Endothelial cell of umbilical vein (primary cell): Measurements from ENCODE around the gene OR1L6. TPM values are rescaled to one million over a fixed set of nuclear protein-coding genes. Genes with fewer than 3 reads are reported as not detected.

ENCODE experiments used
- BruUV-seq: library from RNA; stranded (reverse); fragments of 400-500 nt; replicated peaks from 2 replicates; lab custom pipeline; 2021; lab: Mats Ljungman, UMichigan
- CTCF ChIA-PET: fragments of 300-600, 350-600 bp; sonication (Branson Sonifier 250); formaldehyde crosslinking; loops from one replicate; lab custom pipeline; 2021; ENCODE audit warnings: antibody characterized with exemption, inconsistent platforms; lab: Charles Lee
- POLR2A ChIA-PET: fragments of 300-600, 350-600 bp; sonication (Branson Sonifier 250); formaldehyde crosslinking; loops from one replicate; lab custom pipeline; 2021; ENCODE audit warnings: antibody characterized with exemption, inconsistent platforms; lab: Charles Lee
- DNase-seq: peaks from one replicate; pipeline ENCODE4 v3.0.0-alpha.2; 2011; ENCODE audit warnings: low read depth, low spot score
- FAIRE-seq: peaks from 2 replicates; lab custom pipeline; 2011; peaks lifted over from hg19 to GRCh38; lab: Jason Lieb, UNC
- H2AFZ ChIP-seq: 2 replicates; pipeline ENCODE4 v1.6.0; 2012; ENCODE audit warnings: low read depth, low read length, control low read depth, inconsistent platforms
- H3K27ac ChIP-seq: 2 replicates; pipeline ENCODE4 v1.5.1; 2011; ENCODE audit warnings: low read depth, mild to moderate bottlenecking, control low read depth, low read length, moderate library complexity; ENCODE audit not compliant: insufficient read depth
- H3K27me3 ChIP-seq, 2 experiments: 2 replicates each; pipeline versions ENCODE4 v1.6.0 to v1.6.1; 2011; ENCODE audit warnings: low read length in 2 of 2, mixed read lengths in 1 of 2; ENCODE audit not compliant: control insufficient read depth in 2 of 2, insufficient read depth in 2 of 2
- H3K36me3 ChIP-seq, 2 experiments: 2 replicates in 1 of 2; 3 replicates in 1 of 2; pipeline ENCODE4 v1.5.1; 2011; ENCODE audit warnings: low read length in 2 of 2, mild to moderate bottlenecking in 1 of 2, moderate library complexity in 1 of 2; ENCODE audit not compliant: control insufficient read depth in 2 of 2, insufficient read depth in 2 of 2; ENCODE audit errors: extremely low read depth in 1 of 2
- H3K4me1 ChIP-seq: 3 replicates; pipeline ENCODE4 v1.5.1; 2011; ENCODE audit warnings: mild to moderate bottlenecking, low read length; ENCODE audit not compliant: control insufficient read depth, insufficient read depth; ENCODE audit errors: extremely low read depth
- H3K4me2 ChIP-seq: 2 replicates; pipeline ENCODE4 v1.6.1; 2011; ENCODE audit warnings: low read length, control low read depth, mixed read lengths; ENCODE audit not compliant: insufficient read depth
- H3K4me3 ChIP-seq, 3 experiments: fragments of 200-600 bp in 1 of 3; sonication (generic), shearing (Covaris generic) in 1 of 3; replicated peaks in 1 of 3; 2 replicates each; pipeline ENCODE4 v1.5.1; 2011 to 2016; ENCODE audit warnings: control low read depth in 3 of 3, low read length in 3 of 3, mild to moderate bottlenecking in 2 of 3, inconsistent platforms in 1 of 3, low read depth in 1 of 3, moderate library complexity in 1 of 3; ENCODE audit not compliant: insufficient read depth in 1 of 3
- H3K79me2 ChIP-seq: 2 replicates; pipeline ENCODE4 v1.6.0; 2012; ENCODE audit warnings: low read length, inconsistent platforms; ENCODE audit not compliant: control insufficient read depth, insufficient read depth
- H3K9ac ChIP-seq: replicated peaks from 2 replicates; pipeline ENCODE3; 2011; ENCODE audit warnings: low read length, control low read depth; ENCODE audit not compliant: insufficient read depth; ENCODE audit errors: extremely low read depth
- H3K9me1 ChIP-seq: replicated peaks from 3 replicates; pipeline ENCODE4 v1.6.0; 2011; ENCODE audit warnings: mild to moderate bottlenecking, low read length; ENCODE audit not compliant: control insufficient read depth, insufficient read depth; ENCODE audit errors: extremely low read depth
- H3K9me3 ChIP-seq: replicated peaks from 2 replicates; pipeline ENCODE4 v1.5.1; 2012; ENCODE audit warnings: low read length, inconsistent platforms; ENCODE audit not compliant: control insufficient read depth, insufficient read depth
- H4K20me1 ChIP-seq: replicated peaks from 2 replicates; pipeline ENCODE3; 2011; ENCODE audit warnings: mild to moderate bottlenecking, low read length; ENCODE audit not compliant: control insufficient read depth, insufficient read depth; ENCODE audit errors: extremely low read depth
- EZH2 ChIP-seq: IDR thresholded peaks from 2 replicates; pipeline ENCODE4 v1.6.1; 2012; ENCODE audit warnings: borderline replicate concordance, low read depth, mild to moderate bottlenecking, moderate library complexity, low read length, inconsistent platforms; ENCODE audit not compliant: severe bottlenecking
- FOS ChIP-seq: IDR thresholded peaks from 2 replicates; pipeline ENCODE4 v1.6.1; 2011; ENCODE audit warnings: mild to moderate bottlenecking, low read length, moderate library complexity, borderline replicate concordance; ENCODE audit not compliant: insufficient read depth
- GATA2 ChIP-seq: IDR thresholded peaks from 2 replicates; pipeline ENCODE4 v1.7.0; 2011; ENCODE audit warnings: low read depth, mild to moderate bottlenecking, moderate library complexity, mixed read lengths, low read length; ENCODE audit not compliant: insufficient read length, insufficient read depth
- JUN ChIP-seq: IDR thresholded peaks from 2 replicates; pipeline ENCODE4 v1.6.1; 2011; ENCODE audit warnings: borderline replicate concordance, low read depth; ENCODE audit not compliant: insufficient read length, insufficient read depth
- MAX ChIP-seq: IDR thresholded peaks from 2 replicates; pipeline ENCODE4 v1.6.1; 2011; ENCODE audit not compliant: insufficient read depth, insufficient read length
- MYC ChIP-seq: IDR thresholded peaks from one replicate; pipeline ENCODE4 v1.6.1; 2011; ENCODE audit warnings: mild to moderate bottlenecking, low read depth, low read length
- POLR2A ChIP-seq: IDR thresholded peaks from 2 replicates; pipeline ENCODE4 v1.6.1; 2012; ENCODE audit warnings: low read depth, mild to moderate bottlenecking, control low read depth, low read length
- POLR2AphosphoS5 ChIP-seq: IDR thresholded peaks from 2 replicates; pipeline ENCODE4 v1.6.1; 2012; ENCODE audit warnings: low read depth, mild to moderate bottlenecking, control low read depth, low read length, moderate library complexity; ENCODE audit not compliant: insufficient read depth
- dilution Hi-C: fragments of 300-500 bp; cut with MboI; formaldehyde crosslinking; loops from one replicate; pipeline ENCODE4 v1.15.0; 2019; ENCODE audit warnings: low sequenced_read_pairs; ENCODE audit not compliant: extremely low pct_ligation_motif_present
- intact Hi-C: fragments of 100-400 bp; cut with micrococcal nuclease; formaldehyde crosslinking; loops from one replicate; pipeline ENCODE4 v1.10.0; 2022
- polyA plus RNA-seq, 4 experiments: library from polyadenylated mRNA; depleted of rRNA in 3 of 4; stranded (reverse) in 3 of 4; unstranded in 1 of 4; fragments of >200 nt; gene quantifications; 2 replicates each; pipeline versions ENCODE4 v1.2.1 to v1.2.3, GENCODE V29; 2011 to 2012; ENCODE audit warnings: missing spikeins in 1 of 4
- total RNA-seq: library from RNA; stranded (reverse); gene quantifications from 2 replicates; pipeline ENCODE4 v1.2.3, GENCODE V29; 2021
- TF ChIP-seq, protein P1 (sequence below), 2 donors: IDR thresholded peaks; 1 replicate in 1 of 2; 2 replicates in 1 of 2; pipeline ENCODE4 v1.5.1; 2011; ENCODE audit warnings: low read length in 2 of 2, mild to moderate bottlenecking in 2 of 2, moderate library complexity in 2 of 2, control low read depth in 1 of 2, inconsistent platforms in 1 of 2, low read depth in 1 of 2; ENCODE audit not compliant: insufficient read depth in 1 of 2; ENCODE audit errors: extremely low read depth in 1 of 2

OR1L6 gene
- total and polyA plus RNA-seq, 2 donors (not counting 3 experiments of a cell fraction or from before 2014, with no cell fraction given), result not detected

- intact Hi-C loops, result no loop called here
- no peak overlapping the region for H2AFZ ChIP-seq
- ChIA-PET CTCF (no interaction called here), POLR2A (no interaction called here)
- H3K36me3 ChIP-seq, result no peaks in the 10 kb centered on the region
- H3K9me1 ChIP-seq, result no peaks in the 10 kb centered on the region
- no peaks in the 10 kb centered on the region for H3K79me2 ChIP-seq
- no peaks in the 10 kb centered on the region for H3K4me1 ChIP-seq
- H3K4me2 ChIP-seq, result no peak overlapping the region
- H3K9me3 ChIP-seq, result no peaks in the 10 kb centered on the region
- FAIRE-seq (no peak), DNase-seq (no peak)
- no peak overlapping the region for H3K27ac ChIP-seq
- no peaks in the 10 kb centered on the region for H4K20me1 ChIP-seq
- H3K27me3 ChIP-seq, result no peaks in the 10 kb centered on the region
- TF ChIP-seq POLR2A, result no peak
- no peak for TF ChIP-seq GATA2
- TF ChIP-seq FOS, result no peak
- TF ChIP-seq MAX, result no peak
- no peak for TF ChIP-seq POLR2AphosphoS5
- TF ChIP-seq, protein P1, sequence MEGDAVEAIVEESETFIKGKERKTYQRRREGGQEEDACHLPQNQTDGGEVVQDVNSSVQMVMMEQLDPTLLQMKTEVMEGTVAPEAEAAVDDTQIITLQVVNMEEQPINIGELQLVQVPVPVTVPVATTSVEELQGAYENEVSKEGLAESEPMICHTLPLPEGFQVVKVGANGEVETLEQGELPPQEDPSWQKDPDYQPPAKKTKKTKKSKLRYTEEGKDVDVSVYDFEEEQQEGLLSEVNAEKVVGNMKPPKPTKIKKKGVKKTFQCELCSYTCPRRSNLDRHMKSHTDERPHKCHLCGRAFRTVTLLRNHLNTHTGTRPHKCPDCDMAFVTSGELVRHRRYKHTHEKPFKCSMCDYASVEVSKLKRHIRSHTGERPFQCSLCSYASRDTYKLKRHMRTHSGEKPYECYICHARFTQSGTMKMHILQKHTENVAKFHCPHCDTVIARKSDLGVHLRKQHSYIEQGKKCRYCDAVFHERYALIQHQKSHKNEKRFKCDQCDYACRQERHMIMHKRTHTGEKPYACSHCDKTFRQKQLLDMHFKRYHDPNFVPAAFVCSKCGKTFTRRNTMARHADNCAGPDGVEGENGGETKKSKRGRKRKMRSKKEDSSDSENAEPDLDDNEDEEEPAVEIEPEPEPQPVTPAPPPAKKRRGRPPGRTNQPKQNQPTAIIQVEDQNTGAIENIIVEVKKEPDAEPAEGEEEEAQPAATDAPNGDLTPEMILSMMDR (IDR thresholded peaks at IDR 0.05; ENCODE audit: extremely low read depth in 1 of 2, insufficient read depth in 1 of 2, low read depth in 1 of 2, low read length in 2 of 2), result no peak
- no peak for TF ChIP-seq MYC
- TF ChIP-seq JUN, result no peak
- TF ChIP-seq EZH2, result no peak
- no TSS peak for BruUV-seq
- dilution Hi-C loops, result no loop called here
- no peak overlapping the region for H3K4me3 ChIP-seq
- H3K9ac ChIP-seq, result no peak overlapping the region
Measured at GRCh38 chr9:122754825-122755224, 12.7 kb downstream of the OR1L6 start.
